Activated naive CD8-positive, alpha-beta T cell treated with anti-CD3 and anti-CD28 coated beads, Interleukin-2, amount 10 ng/mL, durations not matched to agents 7 days and 5 days (primary cell): ENCODE results near the gene RPL21. TPM values are rescaled to one million over a fixed set of nuclear protein-coding genes. Genes with fewer than 3 reads are reported as not detected.
A peak's percentile ranks its signal among the peaks of the same experiment; 100 is the strongest.

Source experiments
- ATAC-seq: fragments of 150-1000 bp; cut with Tn5 transposase; one replicate; pipeline ENCODE4 v1.10.0; 2021; ENCODE audit warnings: low read depth, moderate library complexity
- POLR2A ChIA-PET: fragments of 350-600 bp; sonication (Branson Sonifier 250); formaldehyde crosslinking; loops from one replicate; lab custom pipeline; 2021; ENCODE audit warnings: antibody characterized with exemption; lab: Charles Lee
- DNase-seq: peaks from one replicate; pipeline ENCODE4 v3.0.0; 2021
- H3K27ac Mint-ChIP-seq: one replicate; pipeline ENCODE4 v1.8.0; 2022; ENCODE audit warnings: mild to moderate bottlenecking, mixed read lengths
- H3K27me3 Mint-ChIP-seq: one replicate; pipeline ENCODE4 v1.8.0; 2022; ENCODE audit warnings: mild to moderate bottlenecking, moderate library complexity, mixed read lengths
- H3K36me3 Mint-ChIP-seq: one replicate; pipeline ENCODE4 v1.8.0; 2021; ENCODE audit warnings: mild to moderate bottlenecking, mixed read lengths
- H3K4me1 Mint-ChIP-seq: one replicate; pipeline ENCODE4 v1.8.0; 2021; ENCODE audit warnings: mixed read lengths
- H3K4me3 Mint-ChIP-seq: one replicate; pipeline ENCODE4 v1.8.0; 2022; ENCODE audit warnings: mild to moderate bottlenecking, moderate library complexity, mixed read lengths
- H3K9me3 Mint-ChIP-seq: one replicate; pipeline ENCODE4 v1.8.0; 2021; ENCODE audit warnings: mixed read lengths
- total RNA-seq, 2 experiments: library from RNA; stranded (reverse); gene quantifications; one replicate each; pipeline ENCODE4 v1.2.3, GENCODE V29; 2021

Gene RPL21
- total RNA-seq, 2 experiments from 2014 or later = 1,116 to 1,143 TPM

DNA sequence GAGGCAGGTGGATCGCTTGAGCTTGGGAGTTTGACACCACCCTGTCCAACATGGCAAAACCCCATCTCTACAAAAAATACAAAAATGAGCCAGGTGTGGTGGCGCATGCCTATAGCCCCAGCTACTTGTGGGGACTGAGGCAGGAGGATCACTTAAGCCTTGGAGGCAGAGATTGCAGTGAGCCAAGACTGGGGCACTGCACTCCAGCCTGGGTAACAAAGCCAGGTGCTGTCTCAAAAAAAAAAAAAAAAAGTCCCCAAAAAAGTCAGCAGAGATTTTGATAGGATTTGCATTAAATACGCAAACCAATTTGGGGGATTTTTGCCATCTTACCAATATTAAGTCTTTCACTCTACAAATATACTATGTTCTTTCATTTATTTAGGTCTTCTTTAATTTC, 21.7 kb upstream of the RPL21 start:
- Mint-ChIP-seq H3K36me3 (peaks cover 14% of the 10 kb centered on the region), H3K4me1 (peaks cover 4% of the 10 kb centered on the region), H3K4me3 (no peak overlapping the region), H3K27ac (no peak overlapping the region), H3K9me3 (peaks cover 3% of the 10 kb centered on the region), H3K27me3 (no peaks in the 10 kb centered on the region)
- POLR2A ChIA-PET = no interaction called here
- DNase-seq (no peak), ATAC-seq (no peak)

DNA sequence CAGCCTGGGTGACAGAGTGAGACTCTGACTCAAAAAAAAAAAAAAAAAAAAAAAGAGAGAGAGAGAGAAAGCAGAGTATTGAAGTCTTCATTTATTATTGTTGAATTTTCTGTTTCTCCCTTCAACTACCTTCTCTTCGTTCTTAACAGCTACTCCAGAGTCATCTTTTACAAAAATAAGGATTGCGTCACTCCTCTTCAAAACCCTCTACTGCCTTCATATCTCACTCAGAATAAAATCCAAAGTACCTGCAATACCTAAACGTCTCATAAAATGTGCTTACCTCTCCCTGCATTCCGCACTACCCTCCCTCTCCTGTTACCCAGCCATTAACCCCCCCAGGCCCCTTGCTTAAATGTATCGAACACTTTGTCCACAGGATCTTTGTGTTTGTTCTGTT, 17.4 kb upstream of the RPL21 start:
- Mint-ChIP-seq H3K36me3 (peaks cover 14% of the 10 kb centered on the region), H3K4me3 (no peak overlapping the region), H3K9me3 (peaks cover 3% of the 10 kb centered on the region), H3K27ac (no peak overlapping the region), H3K27me3 (no peaks in the 10 kb centered on the region), H3K4me1 (no peaks in the 10 kb centered on the region)
- ATAC-seq (no peak), DNase-seq (no peak)
- POLR2A ChIA-PET = no interaction called here

DNA sequence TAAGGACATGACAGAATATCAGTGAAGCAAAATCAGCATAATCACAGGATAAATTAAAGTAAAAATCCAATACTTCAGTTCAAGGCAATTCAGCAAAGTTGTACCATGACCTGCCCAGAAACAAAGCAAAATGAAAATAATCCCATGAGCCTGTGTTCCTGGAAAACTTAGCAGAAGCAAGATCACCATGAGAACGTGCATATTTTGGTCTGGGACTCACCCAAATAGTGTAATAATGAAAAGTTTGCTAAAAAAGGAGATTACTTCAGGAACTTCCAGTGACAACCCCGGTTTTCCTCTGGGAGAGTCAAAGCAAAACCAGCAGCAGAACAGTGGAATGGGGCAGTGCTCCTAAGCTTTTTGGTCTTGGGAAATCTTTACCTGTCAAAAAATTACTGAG, 14.9 kb upstream of the RPL21 start:
- H3K27me3 Mint-ChIP-seq = no peaks in the 10 kb centered on the region
- no peaks in the 10 kb centered on the region for H3K4me1 Mint-ChIP-seq
- H3K27ac Mint-ChIP-seq = no peak overlapping the region
- no peak for ATAC-seq
- H3K4me3 Mint-ChIP-seq = no peak overlapping the region
- no peak for DNase-seq
- POLR2A ChIA-PET = no interaction called here
- H3K36me3 Mint-ChIP-seq = peaks cover 11% of the 10 kb centered on the region
- H3K9me3 Mint-ChIP-seq = peaks cover 3% of the 10 kb centered on the region

DNA sequence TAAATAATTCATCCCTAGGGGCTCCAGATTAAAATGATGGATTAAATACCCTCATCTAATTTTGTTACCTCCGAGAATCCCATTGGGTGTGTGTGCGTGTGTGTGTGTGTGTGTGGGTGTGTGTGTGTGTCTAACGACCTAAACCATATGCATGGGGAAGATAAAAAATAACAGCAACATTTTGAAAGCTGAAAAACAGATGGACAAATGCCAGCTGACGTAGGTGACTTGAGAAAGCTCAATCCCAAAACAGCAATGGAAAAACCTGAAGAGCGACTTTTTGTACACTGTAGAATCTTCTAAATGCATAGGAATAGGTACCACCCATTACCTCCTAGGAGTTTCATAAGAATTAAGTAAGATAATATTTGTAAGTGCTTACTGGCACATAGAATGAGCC, 8.7 kb upstream of the RPL21 start:
- Mint-ChIP-seq H3K4me3 (no peak overlapping the region), H3K4me1 (peaks cover 3% of the 10 kb centered on the region), H3K9me3 (no peaks in the 10 kb centered on the region), H3K27ac (no peak overlapping the region), H3K36me3 (no peaks in the 10 kb centered on the region), H3K27me3 (no peaks in the 10 kb centered on the region)
- POLR2A ChIA-PET = no interaction called here
- ATAC-seq = no peak
- no peak for DNase-seq

DNA sequence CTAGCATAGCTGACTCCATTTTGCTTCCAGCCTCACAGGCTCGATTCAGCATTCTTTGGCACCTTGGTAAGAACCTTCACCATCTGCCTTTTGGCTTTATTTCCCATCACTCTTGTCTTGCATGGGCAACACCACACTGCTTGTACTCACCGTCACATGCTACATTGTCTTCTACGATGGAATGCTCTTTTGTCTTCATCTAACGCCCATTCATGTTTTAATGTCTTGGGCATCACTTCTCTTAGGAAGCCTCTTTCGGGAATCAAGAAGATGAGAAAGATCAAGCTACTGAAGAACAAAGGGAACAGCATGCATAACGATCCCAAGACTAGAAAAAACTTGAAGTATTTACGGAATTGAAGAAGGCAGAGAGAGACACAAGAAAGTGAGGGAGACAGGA, 5.7 kb upstream of the RPL21 start:
- Mint-ChIP-seq H3K27ac (no peak overlapping the region), H3K9me3 (no peaks in the 10 kb centered on the region), H3K4me1 (peaks cover 10% of the 10 kb centered on the region), H3K27me3 (no peaks in the 10 kb centered on the region), H3K4me3 (no peak overlapping the region), H3K36me3 (peaks cover 3% of the 10 kb centered on the region)
- ATAC-seq = no peak
- no peak for DNase-seq
- POLR2A ChIA-PET = no interaction called here

DNA sequence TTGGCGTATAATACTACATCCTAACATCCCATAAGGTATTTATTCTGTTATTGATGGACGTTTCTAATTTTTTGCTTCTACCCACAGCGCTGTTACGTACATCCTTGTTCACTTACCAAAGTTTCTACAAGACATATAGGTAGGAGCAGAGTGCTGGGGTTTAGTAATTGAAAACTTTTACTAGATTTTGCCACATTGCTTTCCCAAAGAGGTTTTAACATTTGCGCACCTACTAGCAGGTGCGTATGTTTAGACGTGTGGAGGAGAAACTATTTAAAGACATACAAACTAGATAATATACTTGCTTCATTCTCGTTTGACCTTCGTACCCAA, 559 bp upstream of the RPL21 start:
- POLR2A ChIA-PET = interaction anchor here (0.7 to 1.0 kb wide), 6 partner anchors 11 to 206 kb away, joined by 3 to 8 read pairs (median 4); partner anchors contain the start of gene RASL11A
- Mint-ChIP-seq H3K9me3 (no peaks in the 10 kb centered on the region), H3K4me3 (peak overlapping the region; percentile 87), H3K4me1 (peaks cover 35% of the 10 kb centered on the region), H3K27me3 (no peaks in the 10 kb centered on the region), H3K36me3 (peaks cover 16% of the 10 kb centered on the region), H3K27ac (peak overlapping the region; percentile 98)
- DNase-seq (no peak), ATAC-seq (peak; percentile 2)

DNA sequence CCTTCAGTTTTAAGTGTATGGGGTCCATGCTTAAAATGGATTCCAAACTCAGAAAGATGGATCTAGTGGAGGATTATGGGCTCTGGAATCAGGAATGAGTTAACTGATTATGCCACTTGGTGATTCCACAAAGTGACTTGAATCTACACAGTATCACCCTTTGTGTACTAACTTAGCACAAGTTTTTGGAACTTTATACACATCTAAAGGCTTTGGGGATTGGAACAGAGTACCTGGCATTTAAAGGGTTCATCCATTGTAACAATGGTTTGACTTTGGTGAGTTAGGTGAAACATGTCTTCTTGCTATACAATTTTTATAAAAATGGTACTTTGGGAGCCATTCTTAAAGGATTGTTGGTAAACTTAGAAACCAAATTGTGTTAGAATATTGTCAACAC, 1.1 kb downstream of the RPL21 start:
- peak overlapping the region; percentile 98 for H3K27ac Mint-ChIP-seq
- peaks cover 34% of the 10 kb centered on the region for H3K4me1 Mint-ChIP-seq
- no peaks in the 10 kb centered on the region for H3K27me3 Mint-ChIP-seq
- no peak for DNase-seq
- ATAC-seq = no peak
- H3K4me3 Mint-ChIP-seq = peak overlapping the region; percentile 87
- no peaks in the 10 kb centered on the region for H3K9me3 Mint-ChIP-seq
- H3K36me3 Mint-ChIP-seq = peaks cover 18% of the 10 kb centered on the region
- POLR2A ChIA-PET = no interaction called here

DNA sequence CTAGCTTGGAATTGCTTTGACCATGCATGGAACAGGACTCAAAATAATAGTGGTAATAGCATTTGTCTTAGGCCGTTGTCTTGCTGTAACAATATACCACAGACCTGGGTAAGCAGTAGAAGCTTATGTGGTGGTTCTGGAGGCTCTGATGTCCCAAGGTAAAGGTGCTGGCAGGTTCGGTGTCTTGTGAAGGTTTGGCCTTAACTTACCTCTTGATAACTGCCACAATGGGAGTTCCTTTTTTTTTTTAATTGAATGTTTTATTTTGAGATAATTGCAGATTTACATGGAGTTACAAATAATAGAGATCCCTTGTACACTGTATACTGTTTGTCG, 5.8 kb downstream of the RPL21 start:
- H3K9me3 Mint-ChIP-seq = no peaks in the 10 kb centered on the region
- peaks cover 55% of the 10 kb centered on the region for H3K4me1 Mint-ChIP-seq
- no peaks in the 10 kb centered on the region for H3K27me3 Mint-ChIP-seq
- peaks cover 47% of the 10 kb centered on the region for H3K36me3 Mint-ChIP-seq
- DNase-seq = no peak
- ATAC-seq = no peak
- no peak overlapping the region for H3K27ac Mint-ChIP-seq
- no peak overlapping the region for H3K4me3 Mint-ChIP-seq
- POLR2A ChIA-PET = no interaction called here

DNA sequence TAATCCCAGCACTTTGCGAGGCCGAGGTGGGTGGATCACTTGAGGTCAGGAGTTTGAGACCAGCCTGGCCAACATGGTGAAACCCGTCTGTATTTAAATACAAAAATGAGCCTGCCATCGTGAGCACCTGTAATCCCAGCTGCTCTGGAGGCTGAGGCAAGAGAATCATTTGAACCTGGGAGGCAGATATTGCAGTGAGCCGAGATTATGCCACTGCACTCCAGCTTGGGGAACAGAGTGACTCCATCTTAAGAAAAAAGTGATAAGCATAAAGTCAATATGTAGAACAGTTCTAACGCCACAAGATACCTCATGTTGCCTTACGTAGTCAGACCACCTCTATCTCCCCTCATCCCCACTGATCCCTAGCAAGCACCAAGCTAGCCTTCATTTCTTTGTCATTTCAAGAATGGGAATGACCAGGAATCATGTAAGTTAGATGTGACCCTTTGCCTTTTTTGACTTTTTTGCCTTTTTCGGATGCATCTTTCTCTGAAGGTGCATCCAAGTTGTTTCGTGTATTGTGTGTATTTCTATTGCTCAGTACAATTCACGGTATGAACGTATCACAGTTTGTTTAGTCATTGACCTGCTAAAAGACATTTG, 6.4 kb downstream of the RPL21 start:
- Mint-ChIP-seq H3K27ac (no peak overlapping the region), H3K4me3 (no peak overlapping the region), H3K4me1 (peaks cover 53% of the 10 kb centered on the region), H3K9me3 (no peaks in the 10 kb centered on the region), H3K36me3 (peaks cover 47% of the 10 kb centered on the region), H3K27me3 (no peaks in the 10 kb centered on the region)
- DNase-seq = no peak
- POLR2A ChIA-PET = no interaction called here
- ATAC-seq = no peak

DNA sequence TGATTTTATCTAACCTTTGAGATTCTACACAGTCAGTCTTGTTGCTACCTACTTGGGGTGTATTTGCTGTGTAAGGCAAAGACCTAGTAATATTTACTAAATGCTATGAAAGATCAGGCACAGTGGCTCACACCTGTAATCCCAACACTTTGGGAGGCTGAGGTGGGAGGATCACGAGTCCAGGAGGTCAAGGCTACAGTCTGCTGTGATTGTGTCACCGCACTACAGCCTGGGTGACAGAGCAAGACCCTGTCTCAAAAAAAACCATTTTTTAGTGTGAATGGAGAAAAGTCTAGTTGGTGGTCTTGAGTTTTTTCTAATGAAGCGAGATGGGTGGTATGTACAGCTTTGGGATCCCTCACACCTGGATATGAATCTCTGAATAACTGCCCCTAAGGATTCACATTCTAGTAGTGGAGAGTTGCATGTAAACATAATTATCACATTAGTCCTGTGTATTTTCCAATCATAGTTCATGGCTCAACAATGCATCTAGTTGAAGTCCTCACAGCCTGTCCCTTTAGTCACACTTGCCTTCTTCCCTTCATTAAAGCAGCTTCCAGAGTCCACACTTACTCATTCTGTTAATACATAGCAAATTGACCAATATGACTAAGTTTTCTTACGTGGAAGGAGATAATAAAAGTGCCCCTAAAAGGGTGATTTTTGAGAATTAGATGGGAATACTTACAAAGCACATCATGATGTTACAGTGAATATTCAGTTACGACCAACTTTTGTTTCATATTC, 7.5 kb downstream of the RPL21 start:
- H3K4me3 Mint-ChIP-seq = no peak overlapping the region
- H3K4me1 Mint-ChIP-seq = peaks cover 44% of the 10 kb centered on the region
- peak overlapping the region; percentile 1 for H3K27ac Mint-ChIP-seq
- POLR2A ChIA-PET = no interaction called here
- no peaks in the 10 kb centered on the region for H3K9me3 Mint-ChIP-seq
- H3K36me3 Mint-ChIP-seq = peaks cover 41% of the 10 kb centered on the region
- no peaks in the 10 kb centered on the region for H3K27me3 Mint-ChIP-seq
- ATAC-seq (no peak), DNase-seq (no peak)

DNA sequence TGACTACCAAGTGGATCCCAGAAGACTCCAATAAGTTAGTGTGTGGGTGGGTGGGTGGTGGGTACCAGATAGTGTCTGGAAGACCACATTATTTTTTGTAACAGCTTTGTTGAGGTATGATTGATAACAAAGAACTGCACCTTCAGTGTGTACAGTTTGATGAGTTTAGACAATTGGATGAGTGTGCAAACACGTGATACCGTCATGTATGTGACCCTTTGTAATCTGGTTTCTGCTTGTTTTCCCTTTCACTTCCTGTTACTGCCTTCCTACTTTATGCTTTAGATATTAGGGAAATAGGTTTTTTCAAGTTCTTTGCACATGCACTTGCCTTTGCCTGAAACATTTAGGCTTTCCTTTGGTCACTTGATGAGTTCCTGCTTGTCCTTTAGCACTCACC, 8.5 kb downstream of the RPL21 start:
- H3K36me3 Mint-ChIP-seq = peaks cover 38% of the 10 kb centered on the region
- peaks cover 36% of the 10 kb centered on the region for H3K4me1 Mint-ChIP-seq
- POLR2A ChIA-PET = no interaction called here
- H3K27me3 Mint-ChIP-seq = no peaks in the 10 kb centered on the region
- no peak overlapping the region for H3K4me3 Mint-ChIP-seq
- H3K9me3 Mint-ChIP-seq = no peaks in the 10 kb centered on the region
- no peak for DNase-seq
- H3K27ac Mint-ChIP-seq = peak overlapping the region; percentile 40
- no peak for ATAC-seq

DNA sequence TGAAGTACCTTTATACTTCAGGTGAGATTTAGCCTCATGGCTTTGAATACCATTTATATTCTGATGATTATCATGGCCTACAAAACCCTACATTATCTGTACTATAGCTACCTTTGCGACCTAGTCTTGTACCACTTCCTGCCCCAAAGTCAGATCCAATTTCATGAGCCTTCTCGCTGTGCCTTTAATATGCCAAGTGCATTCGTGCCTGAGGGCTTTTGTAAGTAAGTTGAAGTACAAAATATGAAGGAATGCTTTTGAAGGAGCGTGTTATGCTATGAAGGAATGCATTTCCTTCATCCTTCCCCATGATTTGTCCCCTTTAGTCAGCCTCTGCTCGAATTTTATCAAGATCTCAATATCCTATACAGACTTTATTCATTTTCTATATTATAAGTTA, 10.0 kb downstream of the RPL21 start:
- POLR2A ChIA-PET = no interaction called here
- Mint-ChIP-seq H3K27ac (peak overlapping the region; percentile 76), H3K9me3 (no peaks in the 10 kb centered on the region), H3K4me1 (peaks cover 34% of the 10 kb centered on the region), H3K4me3 (no peak overlapping the region), H3K27me3 (no peaks in the 10 kb centered on the region), H3K36me3 (peaks cover 33% of the 10 kb centered on the region)
- DNase-seq = no peak
- ATAC-seq = peak; percentile 48

DNA sequence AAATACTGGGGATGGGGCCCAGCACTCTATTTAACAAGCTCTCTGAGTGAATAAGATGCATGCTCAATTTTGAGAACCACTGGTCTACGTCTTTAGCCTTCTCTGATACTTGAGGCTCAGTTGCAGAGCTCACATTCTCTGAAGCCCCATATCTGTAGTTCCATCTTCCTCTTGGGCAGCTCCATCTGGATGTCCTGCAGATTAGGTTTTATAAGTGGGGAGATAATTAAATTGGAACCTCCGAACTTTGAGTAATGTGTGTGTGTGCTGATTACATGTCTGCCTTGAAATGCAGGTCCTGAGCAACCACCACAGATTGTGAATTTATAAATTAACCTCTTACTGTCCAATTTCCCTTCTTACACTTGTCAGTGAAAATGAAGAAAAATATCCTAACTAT, 12.1 kb downstream of the RPL21 start:
- ATAC-seq = no peak
- no peak for DNase-seq
- H3K9me3 Mint-ChIP-seq = no peaks in the 10 kb centered on the region
- no peak overlapping the region for H3K4me3 Mint-ChIP-seq
- H3K4me1 Mint-ChIP-seq = peaks cover 30% of the 10 kb centered on the region
- no peaks in the 10 kb centered on the region for H3K27me3 Mint-ChIP-seq
- POLR2A ChIA-PET = no interaction called here
- peaks cover 23% of the 10 kb centered on the region for H3K36me3 Mint-ChIP-seq
- H3K27ac Mint-ChIP-seq = no peak overlapping the region

DNA sequence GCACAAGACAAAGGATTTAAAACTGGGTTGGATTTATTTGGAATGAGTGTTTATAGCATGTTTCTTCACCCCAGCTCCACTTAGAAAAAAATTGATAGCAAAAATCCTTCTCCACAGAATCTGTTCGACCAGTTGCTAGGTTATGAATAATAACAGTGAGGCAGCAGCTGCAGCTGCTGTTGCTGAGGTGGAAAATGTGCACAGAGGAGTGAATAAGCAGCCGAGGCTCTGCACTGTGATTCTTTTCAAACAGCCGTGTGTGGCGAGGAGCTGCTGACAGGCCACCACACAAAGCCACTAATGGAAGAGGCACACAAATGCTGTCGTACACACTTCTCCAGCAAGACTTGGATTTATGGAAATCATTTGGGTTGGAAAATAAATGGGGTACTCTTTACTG, 12.8 kb downstream of the RPL21 start:
- POLR2A ChIA-PET = interaction anchor here (0.6 kb wide), 1 partner anchor 233 kb away, joined by 3 read pairs; no protein-coding TSS in a partner anchor
- no peak overlapping the region for H3K4me3 Mint-ChIP-seq

More for the DNA sequence above, 12.8 kb downstream of the RPL21 start:
- DNase-seq (no peak), ATAC-seq (no peak)
- H3K9me3 Mint-ChIP-seq = no peaks in the 10 kb centered on the region
- H3K27me3 Mint-ChIP-seq = no peaks in the 10 kb centered on the region
- peaks cover 16% of the 10 kb centered on the region for H3K36me3 Mint-ChIP-seq
- peaks cover 23% of the 10 kb centered on the region for H3K4me1 Mint-ChIP-seq
- H3K27ac Mint-ChIP-seq = peak overlapping the region; percentile 1
